LoVo (cell line): Measurements from ENCODE around the gene HECTD1.
A peak's percentile ranks its signal among the peaks of the same experiment; 100 is the strongest.
"Not testable (repeated sequence)": the region's sequence is repeated elsewhere in the genome, so short reads cannot be mapped to it uniquely, and the experiment has no call there.

Experiments used
- DNase-seq: peaks from one replicate; pipeline ENCODE4 v3.0.0-alpha.2; 2016; ENCODE audit warnings: low spot score

HECTD1 gene

DNA sequence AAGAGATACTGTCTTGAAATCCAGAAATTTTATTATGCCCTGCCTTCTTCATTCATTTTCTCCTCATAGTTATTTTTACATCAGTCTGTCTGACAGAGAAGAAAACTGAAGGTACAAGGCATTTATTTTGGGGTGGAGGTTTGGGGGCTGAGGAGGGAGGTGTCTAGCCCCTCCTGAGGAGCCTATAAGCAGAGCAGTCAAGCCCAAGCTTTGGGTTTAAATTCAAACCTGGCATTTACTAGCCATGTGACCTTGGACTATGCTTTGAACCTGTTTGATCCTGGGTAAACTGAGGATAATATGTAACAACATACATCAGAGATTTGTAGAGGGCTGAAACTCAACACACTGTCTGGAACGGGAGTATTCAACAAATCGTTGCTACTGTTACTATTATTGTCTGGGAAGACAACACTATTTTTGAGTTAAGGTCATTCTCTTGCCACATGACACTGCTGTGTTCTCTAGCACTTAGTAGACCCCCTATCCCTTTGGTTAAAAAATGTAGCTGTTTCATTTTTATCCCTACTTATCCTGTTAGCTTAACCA, 115.4 kb downstream of the HECTD1 start:
- no peak for DNase-seq

DNA sequence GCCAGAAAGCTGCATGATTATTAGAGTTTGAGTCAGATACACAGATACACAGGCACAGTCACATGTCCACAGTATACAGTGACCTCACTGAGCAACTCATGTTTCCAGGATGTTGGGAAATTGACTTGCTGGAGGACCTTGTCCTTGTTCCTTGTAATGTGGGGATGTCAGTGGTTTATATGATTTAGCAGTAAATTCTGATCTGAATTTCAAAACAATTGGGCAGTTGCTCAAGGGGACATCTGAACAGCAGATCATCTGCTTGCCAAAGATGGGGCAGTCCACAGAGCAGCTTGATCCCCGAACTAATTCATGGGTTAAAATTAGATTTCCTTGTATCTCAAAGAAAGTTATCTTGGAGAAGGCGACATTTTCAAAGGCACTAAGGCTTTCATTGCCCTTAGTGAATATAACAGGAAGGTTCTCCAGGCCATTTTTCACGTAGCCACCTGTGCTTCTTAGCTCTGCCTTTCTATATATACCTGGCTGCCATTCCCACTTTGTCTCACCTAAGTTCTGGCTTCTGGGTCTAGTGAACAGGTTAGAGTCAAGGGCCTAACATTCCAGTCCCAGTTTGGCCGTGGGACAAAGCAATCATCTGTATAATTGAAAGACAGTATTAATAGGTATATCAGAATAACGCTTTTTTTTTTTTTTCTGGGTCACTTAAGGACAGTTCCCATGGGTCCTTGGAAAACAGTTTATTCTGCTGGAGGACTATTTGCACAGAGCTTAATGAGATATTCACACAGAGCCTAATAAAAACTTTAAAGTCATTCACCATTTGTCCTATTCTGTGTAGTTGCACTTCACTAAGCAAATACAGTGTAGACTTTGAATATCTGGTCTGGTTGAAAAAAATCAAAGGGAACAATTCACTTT, 116.5 kb downstream of the HECTD1 start:
- peak; percentile 24 for DNase-seq

DNA sequence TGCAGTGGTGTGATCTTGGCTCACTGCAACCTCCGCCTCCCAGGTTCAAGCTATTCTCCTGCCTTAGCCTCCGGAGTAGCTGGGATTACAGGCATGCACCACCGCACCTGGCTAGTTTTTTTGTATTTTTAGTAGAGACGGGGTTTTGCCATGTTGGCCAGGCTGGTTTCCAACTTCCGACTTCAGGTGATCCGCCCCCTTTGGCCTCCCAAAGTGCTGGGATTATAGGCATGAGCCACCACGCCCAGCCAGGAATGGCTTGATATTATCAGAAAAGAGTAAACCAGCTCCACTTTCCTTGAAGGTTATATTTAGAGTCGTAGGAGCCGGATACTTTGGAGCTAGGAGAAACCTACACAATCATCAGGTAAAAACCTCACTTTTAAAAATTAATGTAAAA, 121.1 kb downstream of the HECTD1 start:
- not testable (repeated sequence) for DNase-seq

DNA sequence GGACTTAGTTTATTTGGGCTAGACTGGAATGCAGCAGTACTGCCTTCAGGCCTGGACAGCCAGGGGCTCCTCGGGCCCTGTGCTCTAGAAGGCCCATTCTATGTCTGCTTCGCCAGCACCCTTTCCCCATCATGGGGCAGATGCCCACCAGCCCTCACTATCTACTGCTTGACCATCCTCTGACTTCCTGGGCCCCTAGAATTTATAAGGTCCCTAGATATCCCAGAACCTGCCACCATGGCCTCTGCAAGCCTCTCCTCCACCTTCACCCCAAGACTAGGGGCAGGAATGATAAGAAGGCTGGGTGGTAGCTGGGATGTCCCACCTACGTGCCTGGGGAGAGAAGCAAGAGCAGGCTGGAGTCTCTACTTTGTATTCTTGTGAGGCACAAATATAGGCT, 122.6 kb downstream of the HECTD1 start:
- DNase-seq = no peak

DNA sequence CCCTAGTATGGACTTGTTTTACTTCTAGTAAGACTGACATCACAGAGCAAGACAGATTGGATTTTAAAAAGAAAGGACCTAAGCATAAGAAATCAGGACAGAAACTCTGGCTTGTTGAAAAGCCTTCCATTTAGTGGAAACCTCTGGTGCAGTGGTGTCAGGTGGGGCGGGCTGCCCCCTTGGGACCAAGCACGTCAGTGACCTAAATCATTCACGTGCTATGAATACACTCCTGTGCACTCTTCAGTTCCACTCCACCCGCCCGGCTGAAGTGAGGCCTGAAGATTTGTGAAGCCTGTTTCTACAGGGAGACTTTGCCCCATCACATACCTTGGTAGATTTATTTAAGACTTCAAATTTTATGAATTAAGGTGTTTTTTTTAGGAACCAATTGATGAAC, 123.2 kb downstream of the HECTD1 start:
- no peak for DNase-seq

DNA sequence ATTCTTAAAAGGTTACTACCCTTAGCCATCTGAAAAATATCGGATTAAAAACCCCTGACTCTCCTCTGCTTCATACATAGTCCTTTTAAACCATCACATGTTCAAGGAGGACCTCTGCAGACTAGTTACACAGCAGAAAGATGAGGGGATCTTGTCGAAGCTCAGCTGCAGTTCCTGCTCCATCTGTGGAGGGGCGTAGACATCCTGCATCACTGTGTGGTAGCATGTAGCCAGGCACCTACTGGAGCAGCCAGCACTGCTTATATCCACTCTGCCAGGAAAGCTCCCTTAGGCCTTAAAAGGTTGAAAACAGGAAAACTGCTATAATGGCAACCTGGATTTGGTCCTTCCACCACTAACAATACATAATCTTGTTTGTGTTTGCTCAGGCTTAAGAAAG, 123.8 kb downstream of the HECTD1 start:
- DNase-seq = no peak

DNA sequence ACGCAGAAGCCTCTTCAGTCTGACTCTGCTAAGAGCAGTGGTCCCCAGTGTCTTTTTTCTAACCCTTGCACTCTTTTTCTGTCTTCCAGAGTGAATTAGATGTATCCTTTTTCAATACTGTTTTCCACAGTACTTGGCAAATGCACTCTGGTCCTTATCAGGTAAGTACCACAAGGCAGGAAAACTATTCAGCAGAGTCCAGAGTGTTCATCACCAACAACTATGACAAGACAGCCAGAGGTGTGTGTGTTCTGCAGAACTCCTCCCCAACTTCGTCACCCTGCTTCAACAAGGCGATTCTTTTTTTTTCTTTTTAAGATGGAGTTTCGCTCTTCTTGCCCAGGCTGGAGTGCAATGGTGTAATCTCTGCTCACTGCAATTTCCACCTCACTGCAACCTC, 127.1 kb downstream of the HECTD1 start:
- DNase-seq = no peak

DNA sequence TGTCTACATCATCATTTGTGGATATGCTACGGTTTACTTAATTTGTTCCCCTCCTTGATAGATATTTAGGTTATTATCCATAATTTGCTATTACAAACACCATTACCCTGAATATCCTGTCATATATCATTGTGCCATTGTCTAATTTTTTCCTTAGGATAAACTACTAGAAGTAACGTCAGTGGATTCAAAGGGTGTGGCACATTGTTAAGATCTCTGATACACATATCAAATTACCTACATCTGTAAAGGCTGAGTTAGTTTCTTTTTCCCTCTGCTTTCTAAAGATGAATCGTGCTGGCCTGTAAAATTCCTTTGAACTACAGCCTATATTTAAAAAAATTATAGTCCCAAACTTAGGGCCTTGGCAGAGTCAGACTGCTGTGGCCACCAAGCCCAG, 127.5 kb downstream of the HECTD1 start:
- peak; percentile 27 for DNase-seq

DNA sequence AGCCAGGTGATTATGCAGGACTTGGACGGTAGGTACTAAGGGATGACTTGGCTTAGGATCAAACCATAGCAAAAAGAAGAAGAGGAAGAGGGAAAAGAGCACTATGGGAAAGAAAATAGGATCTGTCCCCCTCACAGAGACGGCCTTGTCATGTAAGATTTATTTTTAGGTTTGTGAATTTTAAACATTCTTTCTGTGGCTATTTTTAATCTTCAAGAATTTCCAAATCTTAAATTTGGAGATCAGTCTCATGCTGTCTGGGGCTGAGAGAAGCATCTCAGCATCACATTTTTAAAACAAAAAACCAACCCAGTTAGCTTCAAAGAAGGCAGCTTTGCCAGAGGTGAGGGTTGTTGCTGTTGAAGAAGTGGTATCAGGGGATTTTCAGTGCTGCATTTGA, 128.8 kb downstream of the HECTD1 start:
- no peak for DNase-seq

DNA sequence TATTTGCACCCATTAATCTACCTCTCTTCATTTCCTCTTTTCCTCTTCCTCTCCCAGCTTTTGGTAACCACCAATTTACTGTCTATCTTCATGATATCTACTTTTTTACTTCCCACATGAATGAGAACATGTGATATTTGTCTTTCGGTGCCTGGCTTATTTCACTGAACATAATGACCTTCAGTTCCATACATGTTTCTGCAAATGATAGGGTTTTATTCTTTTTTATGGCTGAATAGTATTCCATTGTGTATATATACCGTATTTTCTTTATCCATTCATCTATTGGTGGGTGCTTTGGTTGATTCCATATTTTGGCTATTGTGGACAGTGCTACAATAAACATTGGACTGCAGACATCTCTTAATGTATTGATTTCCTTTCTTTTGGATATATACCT, 132.4 kb downstream of the HECTD1 start:
- DNase-seq = no peak

DNA sequence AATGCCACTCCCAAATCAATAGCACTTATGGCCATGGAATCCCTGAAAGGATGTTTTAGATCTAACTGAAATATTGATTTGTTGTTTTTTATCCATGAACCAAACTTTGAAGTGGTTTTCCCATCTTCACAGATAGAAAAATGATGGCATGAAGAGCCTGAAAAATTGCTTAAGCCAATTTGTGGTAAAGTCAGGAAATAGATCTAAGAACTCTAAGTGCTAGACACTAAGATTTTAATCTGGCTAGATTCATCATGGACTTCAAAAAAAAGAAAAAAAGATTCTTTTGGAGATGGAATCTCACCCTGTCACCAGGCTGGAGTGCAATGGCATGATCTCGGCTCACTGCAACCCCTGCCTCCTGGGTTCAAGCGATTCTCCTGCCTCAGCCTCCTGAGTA, 136.4 kb downstream of the HECTD1 start:
- DNase-seq = no peak

DNA sequence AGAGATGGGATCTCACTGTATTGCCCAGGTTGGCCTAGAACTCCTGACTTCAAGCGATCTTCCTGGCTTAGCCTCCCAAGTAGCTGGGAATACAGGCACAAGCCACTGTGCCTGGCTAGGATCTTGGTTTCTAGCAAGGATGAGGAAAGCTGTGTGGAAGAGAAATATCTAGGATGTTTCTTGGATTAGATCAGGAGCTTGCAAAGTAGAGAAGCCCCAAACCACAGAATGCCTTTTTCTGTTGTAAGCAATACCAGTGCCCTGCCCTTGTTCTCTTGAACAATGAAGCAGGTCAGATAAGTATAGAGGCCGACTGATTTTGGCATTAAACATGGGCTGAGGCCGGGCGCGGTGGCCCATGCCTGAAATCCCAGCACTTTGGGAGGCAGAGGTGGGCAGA, 137.2 kb downstream of the HECTD1 start:
- DNase-seq = peak; percentile 38

DNA sequence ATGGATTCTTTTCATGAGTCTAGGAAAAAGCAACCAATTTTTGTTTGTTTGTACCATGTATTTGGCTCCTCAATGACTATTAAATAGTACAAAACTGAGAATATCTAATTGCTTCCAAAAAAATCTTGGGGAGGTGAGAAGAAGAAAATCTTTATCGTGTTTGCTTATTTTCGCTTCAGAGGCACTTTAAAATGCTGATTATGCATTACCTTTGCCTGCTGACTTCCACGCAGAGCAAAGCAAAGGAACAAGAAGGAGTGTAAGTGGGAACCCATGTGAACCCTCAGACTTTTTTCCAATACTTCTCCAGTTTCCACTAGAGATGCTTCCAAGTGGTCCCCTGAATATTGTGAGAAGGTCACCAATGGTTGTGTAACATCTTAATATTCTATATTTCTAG, 138.2 kb downstream of the HECTD1 start:
- no peak for DNase-seq

DNA sequence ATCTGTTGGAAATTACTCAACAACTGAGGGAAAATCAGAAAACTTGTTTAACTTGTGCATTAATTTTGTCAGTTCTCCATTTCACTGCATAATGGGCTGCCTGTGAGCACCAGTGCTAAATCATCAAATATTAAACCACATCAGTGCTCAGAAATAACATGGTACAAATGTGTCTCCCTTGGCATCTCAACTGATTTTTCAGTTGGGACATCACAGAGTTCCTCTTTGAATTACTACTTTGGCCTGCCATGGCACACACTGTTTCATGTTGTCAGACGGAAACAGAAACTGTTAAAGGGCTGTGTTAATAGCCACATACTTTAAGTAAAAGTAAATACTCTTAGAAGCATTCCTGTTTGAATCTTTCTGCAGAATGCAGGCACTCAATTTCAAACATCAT, 139.4 kb downstream of the HECTD1 start:
- DNase-seq = no peak

DNA sequence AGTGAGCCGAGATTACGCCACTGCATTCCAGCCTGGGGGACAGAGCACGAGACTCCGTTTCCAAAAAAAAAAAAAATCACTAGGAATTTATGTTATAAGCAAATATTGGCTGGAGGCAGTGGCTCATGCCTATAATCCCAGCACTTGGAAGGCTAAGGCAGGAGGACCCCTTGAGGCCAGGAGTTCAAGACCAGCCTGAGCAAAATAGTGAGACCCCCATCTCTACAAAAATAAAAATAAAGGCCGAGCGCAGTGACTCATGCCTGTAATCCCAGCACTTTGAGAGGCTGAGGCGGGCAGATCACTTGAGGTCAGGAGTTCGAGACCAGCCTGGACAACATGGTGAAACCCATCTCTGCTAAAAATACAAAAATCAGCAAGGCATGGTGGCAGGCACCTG, 144.7 kb downstream of the HECTD1 start:
- DNase-seq = not testable (repeated sequence)

DNA sequence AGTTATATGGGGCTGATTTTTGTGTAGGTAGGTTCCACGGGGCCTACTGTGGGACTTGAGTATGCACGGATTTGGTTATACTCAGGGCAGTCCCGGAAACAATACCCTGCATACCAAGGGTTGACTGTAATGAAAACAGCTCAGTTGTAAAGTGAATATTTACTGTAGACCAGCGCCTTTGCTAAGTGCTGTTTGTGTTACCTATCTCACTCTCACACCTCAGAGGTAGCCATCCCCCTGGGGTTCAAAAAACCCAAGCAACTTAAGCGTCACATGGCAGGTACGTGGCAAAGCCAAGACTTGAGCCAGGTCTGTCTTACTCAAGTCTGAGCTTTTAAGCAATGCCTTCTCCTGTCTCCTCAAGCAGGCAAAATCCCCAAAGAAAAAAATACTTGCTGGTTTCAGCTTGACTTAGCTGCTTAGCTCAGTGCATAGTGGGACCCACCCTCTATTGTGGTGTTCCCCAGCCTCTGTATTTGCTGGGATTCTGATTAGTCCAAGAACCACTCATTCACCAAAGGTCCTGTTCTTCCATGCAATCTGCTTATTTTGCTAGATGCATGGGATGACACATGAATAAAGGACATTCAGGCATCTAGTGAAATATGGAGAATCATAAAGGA, 147.2 kb downstream of the HECTD1 start:
- no peak for DNase-seq

DNA sequence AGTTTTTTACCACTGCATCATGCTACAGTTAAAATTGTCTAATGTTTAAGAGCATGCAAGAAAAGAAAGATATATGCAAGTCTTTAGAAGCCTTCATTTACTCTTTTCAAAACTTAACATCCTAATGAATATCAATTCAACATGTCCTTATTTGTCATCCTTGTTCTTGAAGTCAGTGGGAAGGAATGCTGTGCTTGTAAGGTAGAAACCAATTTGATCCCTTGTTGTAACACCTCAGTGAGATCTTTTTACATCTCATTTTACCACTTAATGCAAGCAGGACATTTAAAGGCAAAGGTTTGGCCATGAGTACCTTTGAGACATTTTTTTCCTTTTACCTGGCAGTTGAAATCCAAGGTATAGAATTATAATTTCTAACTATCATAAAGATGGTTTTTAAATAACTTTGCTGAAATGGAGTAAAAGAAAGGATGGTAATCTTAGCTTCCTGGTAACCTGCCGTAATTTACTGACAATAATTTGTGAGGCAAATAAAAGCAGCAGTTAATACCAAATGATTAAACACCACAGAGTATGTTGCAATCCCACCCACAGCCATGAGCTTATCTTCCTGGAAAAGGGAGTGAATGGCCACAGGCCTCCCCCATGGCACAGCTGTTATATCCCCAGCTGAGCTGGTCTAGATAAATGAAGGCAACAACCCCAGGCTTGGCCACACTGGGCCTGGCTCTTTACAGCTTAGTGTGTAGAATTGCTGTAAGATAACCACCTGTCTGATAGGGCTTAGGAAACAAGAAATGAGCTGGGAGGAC, 148.3 kb downstream of the HECTD1 start:
- DNase-seq = peak; percentile 29

DNA sequence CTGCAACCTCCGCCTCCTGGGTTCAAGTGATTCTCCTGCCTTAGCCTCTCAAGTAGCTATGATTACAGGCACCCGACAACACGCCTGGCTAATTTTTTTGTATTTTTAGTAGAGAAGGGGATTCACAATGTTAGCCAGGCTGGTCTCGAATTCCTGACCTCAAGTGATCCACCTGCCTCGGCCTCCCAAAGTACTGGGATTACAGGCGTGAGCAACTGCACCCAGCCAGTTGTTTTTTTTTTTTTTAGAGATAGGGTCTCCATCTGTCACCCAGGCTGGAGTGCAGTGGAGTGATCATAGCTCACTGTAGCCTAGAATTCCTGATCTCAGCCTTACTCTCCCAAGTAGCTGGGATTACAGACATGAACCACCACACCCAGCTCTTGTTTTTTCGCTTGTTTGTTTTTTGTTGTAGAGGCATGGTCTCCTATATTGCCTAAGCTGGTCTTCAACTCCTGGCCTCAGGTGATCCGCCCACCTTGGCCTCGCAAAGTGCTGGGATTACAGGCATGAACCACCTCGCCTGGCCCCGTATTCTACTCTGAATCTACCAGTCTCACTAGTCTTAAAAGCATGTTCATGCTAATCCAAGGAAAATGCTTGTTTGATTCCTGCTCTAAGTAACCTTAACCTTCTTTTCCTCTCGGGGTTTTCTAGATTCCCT, 149.8 kb downstream of the HECTD1 start:
- DNase-seq = no peak

DNA sequence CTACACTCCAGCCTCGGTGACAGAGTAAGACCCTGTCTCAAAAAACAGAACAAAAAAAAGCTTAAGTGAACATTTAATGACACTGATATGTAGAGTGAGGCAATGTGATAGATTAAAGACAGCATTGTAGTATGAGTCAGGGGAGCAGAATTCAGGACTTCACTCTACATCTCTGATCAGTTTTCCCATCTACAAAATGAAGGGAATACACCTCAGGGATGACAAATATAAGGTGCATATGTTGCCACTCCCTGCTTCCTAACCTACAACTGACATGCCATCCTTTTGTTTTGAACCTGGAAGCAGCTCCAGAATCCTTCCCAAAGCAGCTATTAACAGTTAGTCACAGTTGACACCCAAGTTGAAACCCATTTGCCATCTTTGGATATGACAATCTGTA, 150.6 kb downstream of the HECTD1 start:
- no peak for DNase-seq

DNA sequence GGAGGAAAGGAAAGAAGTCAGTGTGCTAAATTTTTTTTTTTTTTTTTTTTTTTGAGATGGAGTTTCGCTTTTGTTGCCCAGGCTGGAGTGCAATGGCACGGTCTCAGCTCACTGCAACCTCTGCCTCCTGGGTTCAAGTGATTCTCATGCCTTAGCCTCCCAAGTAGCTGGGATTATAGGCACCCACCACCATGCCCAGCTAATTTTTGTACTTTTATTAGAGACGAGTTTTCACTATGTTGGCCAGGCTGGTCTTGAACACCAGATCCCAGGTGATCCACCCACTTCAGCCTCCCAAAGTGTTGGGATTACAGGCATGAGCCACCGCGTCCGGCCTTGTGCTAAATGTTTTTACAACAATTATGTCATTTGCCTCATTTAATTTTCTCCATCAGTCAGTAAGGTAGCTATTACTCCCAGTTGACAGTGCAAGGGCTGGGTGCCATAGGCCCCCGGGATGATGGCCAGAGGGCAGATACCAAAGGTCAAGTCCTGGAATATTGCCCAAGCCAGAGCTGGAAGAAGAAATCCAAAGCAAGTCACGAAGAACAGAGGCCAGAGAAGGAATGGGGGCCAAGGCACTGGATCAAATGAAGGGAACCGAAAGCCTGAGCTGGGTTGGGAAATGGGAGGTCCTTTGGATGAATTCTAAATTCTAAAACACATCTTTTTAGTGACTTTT, 154.5 kb downstream of the HECTD1 start:
- not testable (repeated sequence) for DNase-seq

DNA sequence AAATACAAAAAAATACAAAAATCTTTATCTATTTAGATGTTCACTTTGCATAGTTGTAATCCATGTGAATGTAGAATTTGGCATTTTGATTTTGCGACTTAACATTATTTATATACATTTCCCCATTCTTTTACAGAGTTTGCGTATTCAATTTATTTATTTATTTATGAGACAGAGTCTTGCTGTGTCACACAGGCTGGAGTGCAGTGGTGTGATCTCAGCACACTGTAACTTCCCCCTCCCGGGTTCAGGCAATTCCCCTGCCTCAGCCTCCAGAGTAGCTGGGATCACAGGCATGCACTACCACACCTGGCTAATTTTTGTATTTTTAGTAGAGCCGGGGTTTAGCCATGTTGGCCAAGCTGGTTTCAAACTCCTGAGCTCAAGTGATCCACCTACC, 156.1 kb downstream of the HECTD1 start:
- DNase-seq = no peak

DNA sequence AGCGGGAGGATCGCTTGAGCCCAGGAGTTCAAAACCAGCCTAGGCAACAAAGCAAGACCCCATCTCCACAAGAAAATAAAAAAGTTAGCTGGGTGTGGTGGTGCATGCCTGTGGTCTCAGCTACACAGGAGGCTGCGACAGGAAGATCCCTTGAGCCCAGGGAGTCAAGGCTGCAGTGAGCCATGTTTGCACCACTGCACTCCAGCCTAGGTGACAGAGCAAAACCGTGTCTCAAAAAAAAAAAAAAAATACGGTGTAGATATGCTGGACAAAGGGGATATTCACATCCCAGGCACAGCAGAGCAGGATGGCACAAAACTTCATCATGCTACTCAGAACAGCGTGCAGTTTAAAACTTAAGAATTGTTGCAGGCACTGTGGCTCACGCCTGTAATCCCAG, 156.6 kb downstream of the HECTD1 start:
- no peak for DNase-seq
